GM12878 (cell line): Measurements from ENCODE around the gene FAM131B. TPM values are rescaled to one million over a fixed set of nuclear protein-coding genes. Genes with fewer than 3 reads are reported as not detected.

ENCODE experiments used
- ATAC-seq: fragments of 200-7000 bp; cut with Tn5 transposase; 3 replicates; pipeline ENCODE4 v1.9.1; 2020; ENCODE audit warnings: mild to moderate bottlenecking, moderate library complexity
- BruUV-seq: library from RNA; stranded (reverse); fragments of 400-500 nt; replicated peaks from 2 replicates; lab custom pipeline; 2021; lab: Mats Ljungman, UMichigan
- CTCF ChIA-PET: fragments of 300-600 bp; sonication (Branson Sonifier 250); formaldehyde crosslinking; extraction: SDS; loops from one replicate; lab custom pipeline; 2021; ENCODE audit warnings: inconsistent platforms; lab: Yijun Ruan, JAX
- POLR2A ChIA-PET: fragments of 350-600 bp; formaldehyde crosslinking; extraction: SDS; loops from one replicate; lab custom pipeline; 2021; ENCODE audit warnings: inconsistent platforms; lab: Charles Lee
- RAD21 ChIA-PET: fragments of 300-600 bp; sonication (Branson Sonifier 250); formaldehyde crosslinking; loops from one replicate; lab custom pipeline; 2023; ENCODE audit warnings: antibody characterized with exemption; ENCODE audit not compliant: unreplicated experiment; lab: Charles Lee
- SMC1A ChIA-PET: fragments of 300-600 bp; sonication (Branson Sonifier 250); formaldehyde crosslinking; loops from one replicate; lab custom pipeline; 2023; ENCODE audit not compliant: unreplicated experiment, uncharacterized antibody; lab: Charles Lee
- DNase-seq: peaks from one replicate; pipeline ENCODE4 v3.0.0-alpha.2; 2011; ENCODE audit warnings: low read depth, low spot score
- FAIRE-seq: peaks from 3 replicates; lab custom pipeline; 2011; peaks lifted over from hg19 to GRCh38; lab: Jason Lieb, UNC
- H2AFZ ChIP-seq: 2 replicates; pipeline ENCODE4 v1.6.0; 2011; ENCODE audit warnings: low read depth, low read length, control low read depth; ENCODE audit not compliant: control insufficient read depth
- H3K27ac ChIP-seq: 2 replicates; pipeline ENCODE4 v1.5.1; 2011; ENCODE audit warnings: control low read depth; ENCODE audit not compliant: control insufficient read depth, insufficient read depth
- H3K27me3 ChIP-seq, 2 experiments: replicated peaks in 1 of 2; 2 replicates each; pipeline versions ENCODE4 v1.6.0 to v1.6.1; 2011; ENCODE audit warnings: low read length in 1 of 2; ENCODE audit not compliant: control insufficient read depth in 2 of 2, insufficient read depth in 2 of 2
- H3K36me3 ChIP-seq, 2 experiments: 2 replicates each; pipeline ENCODE4 v1.5.1; 2011; ENCODE audit warnings: low read length in 1 of 2; ENCODE audit not compliant: control insufficient read depth in 2 of 2, insufficient read depth in 2 of 2
- H3K4me1 ChIP-seq: 2 replicates; pipeline ENCODE4 v1.6.1; 2011; ENCODE audit warnings: mild to moderate bottlenecking, low read length, moderate library complexity, mixed read lengths; ENCODE audit not compliant: control insufficient read depth, insufficient read depth
- H3K4me2 ChIP-seq: 2 replicates; pipeline ENCODE4 v1.6.0; 2011; ENCODE audit warnings: control low read depth; ENCODE audit not compliant: control insufficient read depth, insufficient read depth
- H3K4me3 ChIP-seq: fragments of 200-600 bp; sonication (generic); 2 replicates; pipeline ENCODE4 v1.5.1; 2016
- H3K79me2 ChIP-seq: 2 replicates; pipeline ENCODE4 v1.6.0; 2011; ENCODE audit warnings: low read length; ENCODE audit not compliant: control insufficient read depth, insufficient read depth
- H3K9ac ChIP-seq: 2 replicates; pipeline ENCODE4 v1.8.0; 2011; ENCODE audit warnings: low read length, control low read depth, mixed read lengths; ENCODE audit not compliant: control insufficient read depth, insufficient read depth
- H3K9me3 ChIP-seq: replicated peaks from 3 replicates; pipeline ENCODE4 v1.5.1; 2011; ENCODE audit warnings: mild to moderate bottlenecking, low read length; ENCODE audit not compliant: control insufficient read depth, insufficient read depth
- H4K20me1 ChIP-seq: 2 replicates; pipeline ENCODE4 v1.6.0; 2011; ENCODE audit not compliant: control insufficient read depth, insufficient read depth
- BCL3 ChIP-seq: IDR thresholded peaks from 2 replicates; pipeline ENCODE4 v1.6.1; 2011; ENCODE audit warnings: borderline replicate concordance, low read depth, mild to moderate bottlenecking, moderate library complexity, low read length; ENCODE audit not compliant: insufficient read depth, poor library complexity, severe bottlenecking
- DPF2 ChIP-seq: fragments of 450-650 bp; IDR thresholded peaks from 2 replicates; pipeline ENCODE4 v1.6.1; 2017; ENCODE audit warnings: mild to moderate bottlenecking
- EGR1 ChIP-seq, 2 experiments: IDR thresholded peaks; 1 replicate in 1 of 2; 2 replicates in 1 of 2; pipeline ENCODE4 v1.6.1; 2011 to 2012; ENCODE audit warnings: low read depth in 2 of 2, low read length in 2 of 2, borderline replicate concordance in 1 of 2, mild to moderate bottlenecking in 1 of 2, moderate library complexity in 1 of 2
- GABPA ChIP-seq: IDR thresholded peaks from 2 replicates; pipeline ENCODE4 v1.6.1; 2014; ENCODE audit warnings: antibody characterized with exemption, low read depth, mild to moderate bottlenecking, inconsistent platforms
- KDM1A ChIP-seq: fragments of 200-600 bp; sonication (generic); IDR thresholded peaks from 2 replicates; pipeline ENCODE4 v1.6.1; 2016; ENCODE audit warnings: borderline replicate concordance
- NFYA ChIP-seq: IDR thresholded peaks from 2 replicates; pipeline ENCODE4 v1.6.1; 2011; ENCODE audit warnings: low read depth, mild to moderate bottlenecking, low read length, improper control_type of control experiment, borderline replicate concordance
- NRF1 ChIP-seq: conservative IDR thresholded peaks from 2 replicates; pipeline ENCODE4 v1.6.1; 2011; ENCODE audit warnings: mild to moderate bottlenecking, low read depth, low read length, improper control_type of control experiment
- PAX8 ChIP-seq: fragments of 450-650 bp; IDR thresholded peaks from 2 replicates; pipeline ENCODE4 v1.6.1; 2017; ENCODE audit warnings: mild to moderate bottlenecking, moderate library complexity
- RAD51 ChIP-seq: fragments of 450-650 bp; IDR thresholded peaks from 2 replicates; pipeline ENCODE4 v1.6.1; 2016; ENCODE audit warnings: moderate library complexity, mild to moderate bottlenecking, inconsistent platforms
- SREBF1 ChIP-seq: IDR thresholded peaks from 2 replicates; pipeline ENCODE4 v1.6.1; 2012; ENCODE audit warnings: mild to moderate bottlenecking, low read length
- ZNF622 ChIP-seq: fragments of 450-650 bp; IDR thresholded peaks from 2 replicates; pipeline ENCODE4 v1.6.1; 2017; ENCODE audit warnings: mild to moderate bottlenecking, inconsistent platforms
- WGBS: methylation state at CpG from one replicate; pipeline ENCODE4 v1.1.6; 2016; ENCODE audit warnings: low lambda C conversion rate; ENCODE audit not compliant: insufficient replicate concordance, insufficient coverage; ENCODE audit errors: missing lambda C conversion rate; 5-methylcytosine and 5-hydroxymethylcytosine counted together
- in situ Hi-C: fragments of 300-500 bp; cut with MboI; formaldehyde crosslinking; loops from 9 replicates; pipeline ENCODE4 v1.14.3; 2018; ENCODE audit warnings: mixed read lengths
- intact Hi-C: fragments of 100-400 bp; cut with micrococcal nuclease; formaldehyde crosslinking; loops from one replicate; pipeline ENCODE4 v1.14.2; 2022; ENCODE audit not compliant: unreplicated experiment
- polyA plus RNA-seq, 11 experiments: library from polyadenylated mRNA; depleted of rRNA in 4 of 11; unstranded in 6 of 11; stranded (reverse) in 5 of 11; fragments of >200 nt; fragmentation: Nextera tagmentation in 4 of 11; fragmentation: Illumina TruSeq in 1 of 11; extraction: Ambion mirVana in 4 of 11; extraction: Trizol in 1 of 11; gene quantifications; 1 replicate in 1 of 11; 2 replicates in 10 of 11; pipeline versions ENCODE4 v1.2.1 to v1.2.3, GENCODE V29; 2011 to 2016; ENCODE audit warnings: inconsistent platforms in 2 of 11, missing spikeins in 2 of 11, low read depth in 1 of 11
- total RNA-seq, 4 experiments: library from RNA; depleted of rRNA in 3 of 4; stranded (reverse); fragments of >200 nt in 3 of 4; fragmentation: Illumina TruSeq in 1 of 4; extraction: Trizol in 1 of 4; gene quantifications; 2 replicates each; pipeline versions ENCODE4 v1.2.1 to v1.2.3, GENCODE V29; 2013 to 2021
- TF ChIP-seq, protein P1 (sequence below): fragments of 450-650 bp; IDR thresholded peaks from 2 replicates; pipeline ENCODE4 v1.6.1; 2018; ENCODE audit warnings: mild to moderate bottlenecking, low read depth, moderate library complexity; ENCODE audit not compliant: partially characterized antibody

The FAM131B gene
- total and polyA plus RNA-seq, 10 of the 15 experiments (the other 5 are each of a cell fraction or from before 2014, with no cell fraction given), result 0.03 to 0.05 TPM; not detected in 8

- CTCF ChIA-PET, result interaction anchor here (0.9 kb wide), 1 partner anchor 68 kb away, joined by 3 read pairs; no protein-coding TSS in a partner anchor
- Histone ChIP-seq H3K4me3 (no peak overlapping the region), H3K36me3 (no peaks in the 10 kb centered on the region), H3K4me2 (no peak overlapping the region), H2AFZ (no peak overlapping the region), H3K79me2 (no peaks in the 10 kb centered on the region), H3K4me1 (no peaks in the 10 kb centered on the region), H3K27me3 (peaks cover 2 to 10% of the 10 kb centered on the region in 2 experiments; a peak in 3 of 4 replicates), H4K20me1 (no peaks in the 10 kb centered on the region), H3K9ac (no peak overlapping the region), H3K27ac (no peak overlapping the region), H3K9me3 (no peaks in the 10 kb centered on the region)
- intact Hi-C loops, result no loop called here
- no TSS peak for BruUV-seq
- FAIRE-seq (no peak), DNase-seq (no peak), ATAC-seq (no peak)
- in situ Hi-C loops, result no loop called here
- WGBS, result 60% methylated on average over 5 of the region's 5 CpGs
- RAD21 ChIA-PET, result no interaction called here
- TF ChIP-seq ZNF622 (no peak), SREBF1 (no peak), RAD51 (no peak), NFYA (no peak), NRF1 (no peak), DPF2 (no peak), KDM1A (no peak), EGR1 (IDR thresholded peaks at IDR 0.05; ENCODE audit: borderline replicate concordance in 1 of 2, low read depth in 2 of 2, low read length in 2 of 2) (no peak), GABPA (no peak)
- POLR2A ChIA-PET, result no interaction called here
- SMC1A ChIA-PET, result no interaction called here
These were observed 14.6 kb downstream of the FAM131B start for GRCh38 chr7:143347950-143348349.

DNA sequence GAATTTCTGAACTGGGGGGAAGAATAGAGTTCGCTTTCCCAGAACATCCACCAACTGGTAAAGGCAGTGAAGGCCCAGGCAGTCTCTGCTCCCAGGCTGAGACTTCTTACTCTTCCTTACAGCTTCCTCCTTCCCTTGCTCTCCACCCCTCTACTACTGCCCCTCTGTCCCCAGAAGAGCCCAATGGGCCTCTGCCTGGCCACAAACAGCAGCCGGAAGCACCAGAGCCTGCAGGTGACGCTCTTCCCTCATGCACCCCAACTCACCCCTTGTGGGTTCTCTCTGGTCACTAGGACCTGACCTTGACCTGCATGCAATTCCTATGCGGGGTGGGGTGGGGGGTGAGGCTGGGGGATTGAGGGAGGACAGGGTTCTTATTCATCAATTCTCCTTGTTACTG, 16.5 kb downstream of the FAM131B start:
- Histone ChIP-seq H4K20me1 (no peaks in the 10 kb centered on the region), H2AFZ (no peak overlapping the region), H3K27ac (no peak overlapping the region), H3K4me1 (no peaks in the 10 kb centered on the region), H3K9ac (no peak overlapping the region), H3K79me2 (no peaks in the 10 kb centered on the region), H3K4me3 (no peak overlapping the region), H3K9me3 (no peaks in the 10 kb centered on the region), H3K27me3 (peaks cover 2 to 10% of the 10 kb centered on the region in 2 experiments; a peak in 3 of 4 replicates), H3K36me3 (no peaks in the 10 kb centered on the region), H3K4me2 (no peak overlapping the region)
- ChIA-PET SMC1A (no interaction called here), CTCF (interaction anchor here (1.5 kb wide), 2 partner anchors 12 to 106 kb away, joined by 4 to 7 read pairs; no protein-coding TSS in a partner anchor), POLR2A (no interaction called here), RAD21 (no interaction called here)
- no peak for DNase-seq
- in situ Hi-C loops, result no loop called here
- 57% methylated on average over 4 of the region's 4 CpGs for WGBS
- ATAC-seq, result no peak
- no TSS peak for BruUV-seq
- FAIRE-seq, result no peak
- intact Hi-C loops, result no loop called here
- TF ChIP-seq PAX8 (no peak), BCL3 (no peak)
- TF ChIP-seq, protein P1, sequence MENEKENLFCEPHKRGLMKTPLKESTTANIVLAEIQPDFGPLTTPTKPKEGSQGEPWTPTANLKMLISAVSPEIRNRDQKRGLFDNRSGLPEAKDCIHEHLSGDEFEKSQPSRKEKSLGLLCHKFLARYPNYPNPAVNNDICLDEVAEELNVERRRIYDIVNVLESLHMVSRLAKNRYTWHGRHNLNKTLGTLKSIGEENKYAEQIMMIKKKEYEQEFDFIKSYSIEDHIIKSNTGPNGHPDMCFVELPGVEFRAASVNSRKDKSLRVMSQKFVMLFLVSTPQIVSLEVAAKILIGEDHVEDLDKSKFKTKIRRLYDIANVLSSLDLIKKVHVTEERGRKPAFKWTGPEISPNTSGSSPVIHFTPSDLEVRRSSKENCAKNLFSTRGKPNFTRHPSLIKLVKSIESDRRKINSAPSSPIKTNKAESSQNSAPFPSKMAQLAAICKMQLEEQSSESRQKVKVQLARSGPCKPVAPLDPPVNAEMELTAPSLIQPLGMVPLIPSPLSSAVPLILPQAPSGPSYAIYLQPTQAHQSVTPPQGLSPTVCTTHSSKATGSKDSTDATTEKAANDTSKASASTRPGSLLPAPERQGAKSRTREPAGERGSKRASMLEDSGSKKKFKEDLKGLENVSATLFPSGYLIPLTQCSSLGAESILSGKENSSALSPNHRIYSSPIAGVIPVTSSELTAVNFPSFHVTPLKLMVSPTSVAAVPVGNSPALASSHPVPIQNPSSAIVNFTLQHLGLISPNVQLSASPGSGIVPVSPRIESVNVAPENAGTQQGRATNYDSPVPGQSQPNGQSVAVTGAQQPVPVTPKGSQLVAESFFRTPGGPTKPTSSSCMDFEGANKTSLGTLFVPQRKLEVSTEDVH, result no peak
